GM18868 (cell line): ENCODE results near the gene CLMN.
"Not testable (repeated sequence)": the region's sequence is repeated elsewhere in the genome, so short reads cannot be mapped to it uniquely, and the experiment has no call there.

ENCODE experiments used
- ATAC-seq: cut with Tn5 transposase; IDR thresholded peaks from one replicate; pipeline ENCODE4 v1.9.1; 2021; ENCODE audit warnings: mild to moderate bottlenecking, moderate library complexity; ENCODE audit not compliant: unreplicated experiment

Gene CLMN

DNA sequence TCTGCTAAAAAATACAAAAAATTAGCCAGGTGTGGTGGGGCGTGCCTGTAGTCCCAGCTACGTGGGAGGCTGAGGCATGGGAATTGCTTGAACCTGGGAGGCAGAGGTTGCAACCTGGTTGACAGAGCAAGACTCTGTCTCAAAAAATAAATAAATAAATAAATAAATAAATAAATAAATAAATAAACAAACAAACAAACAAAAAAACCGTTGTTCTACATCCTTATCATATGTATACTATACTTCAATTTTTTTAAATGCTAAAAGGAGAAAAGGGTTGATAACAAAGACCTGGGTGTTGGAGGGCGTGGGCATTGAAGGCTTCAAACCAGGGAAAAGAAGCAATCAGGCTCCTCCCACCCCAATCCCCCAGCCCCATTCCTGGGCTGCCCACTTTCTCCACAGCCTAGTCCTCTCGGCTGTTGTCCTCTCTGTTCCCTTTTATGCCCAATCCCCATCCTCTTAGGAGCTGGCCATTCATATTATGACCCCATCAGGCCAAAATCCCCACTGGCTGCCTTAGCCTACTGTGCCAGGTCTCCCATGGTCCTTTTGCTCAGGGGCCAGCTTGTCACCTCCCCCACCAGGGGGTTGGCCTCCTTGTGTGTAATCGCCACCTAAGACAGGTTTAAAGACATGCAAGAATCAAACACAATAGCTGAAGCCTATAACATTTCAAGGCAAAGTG, 30.2 kb downstream of the CLMN start:
- ATAC-seq: no peak

DNA sequence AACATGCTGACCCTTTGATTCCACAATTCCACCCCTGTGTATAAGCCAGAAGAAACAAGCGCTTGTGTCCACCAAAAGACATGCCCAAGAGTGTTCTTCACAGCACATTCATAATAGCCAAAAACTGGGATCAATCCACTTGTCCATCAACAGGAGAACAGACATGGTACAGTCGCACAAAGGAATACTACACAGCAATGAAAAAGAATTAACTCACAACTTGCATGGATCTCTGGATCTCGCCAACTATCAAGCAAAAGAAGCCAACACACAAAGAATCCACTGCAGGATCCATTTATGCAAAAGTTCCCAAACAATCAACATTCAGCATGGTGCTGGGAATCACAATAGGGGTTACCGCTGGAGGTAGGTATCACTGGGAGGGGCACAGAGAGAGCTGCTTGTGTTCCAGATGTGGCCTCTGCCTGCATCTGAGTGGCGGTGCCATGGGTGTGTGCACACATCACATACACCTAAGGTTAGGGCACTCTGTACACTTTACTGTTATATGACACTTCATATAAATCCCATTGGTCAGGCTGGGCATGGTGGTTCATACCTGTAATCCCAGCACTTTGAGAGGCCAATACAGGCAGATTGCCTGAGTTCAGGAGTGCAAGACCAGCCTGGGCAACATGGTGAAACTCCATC, 30.9 kb downstream of the CLMN start:
- ATAC-seq: no peak

DNA sequence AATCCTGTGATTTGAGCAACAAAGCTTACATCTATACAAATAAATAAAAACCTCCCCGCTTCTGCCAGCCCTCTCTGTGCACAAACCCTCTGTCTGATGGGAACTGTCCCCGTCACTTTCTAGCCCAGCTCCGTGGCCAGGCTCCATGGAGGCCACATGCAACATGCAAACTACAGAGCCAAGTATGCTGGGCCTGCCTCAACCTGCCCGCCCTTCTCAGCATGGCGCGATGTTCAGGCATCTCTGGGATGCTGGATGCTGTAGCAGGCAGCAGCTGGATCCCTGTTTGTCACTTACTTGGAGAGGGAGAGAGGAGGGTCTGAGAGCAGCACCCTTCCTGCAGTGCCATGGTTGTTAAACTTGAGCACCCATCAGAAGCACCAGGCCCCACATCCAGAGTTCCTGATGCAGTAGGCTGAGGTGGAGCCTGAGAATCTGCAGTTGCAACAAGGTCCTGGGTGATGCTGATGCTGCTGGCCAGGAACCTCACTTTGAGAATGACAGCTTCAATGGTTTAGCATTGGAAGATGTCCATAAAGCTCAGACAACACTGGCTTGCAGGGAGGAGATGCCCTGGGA, 32.4 kb downstream of the CLMN start:
- no peak for ATAC-seq

DNA sequence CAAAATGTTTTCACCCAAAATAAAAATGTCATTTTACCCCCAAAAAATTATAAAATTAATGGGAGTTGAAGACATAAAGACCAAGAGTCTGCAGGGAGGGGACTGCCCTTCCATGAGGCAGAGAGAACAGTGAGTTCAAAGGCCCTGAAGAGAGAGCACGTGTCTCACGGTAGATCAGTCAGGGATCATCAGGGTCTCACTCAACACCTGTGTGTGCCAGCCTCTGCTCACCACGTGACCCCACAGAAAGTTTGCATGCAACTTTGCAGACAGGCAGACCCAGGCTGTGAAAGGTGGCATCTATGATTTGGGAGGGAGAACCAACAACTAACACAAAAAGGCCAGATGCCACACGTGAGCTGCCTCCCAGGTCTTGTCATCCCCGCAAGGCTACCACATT, 33.1 kb downstream of the CLMN start:
- no peak for ATAC-seq

- ATAC-seq: no peak
Observed at GRCh38 chr14:95285566-95285965, 34.1 kb downstream of the CLMN start.

DNA sequence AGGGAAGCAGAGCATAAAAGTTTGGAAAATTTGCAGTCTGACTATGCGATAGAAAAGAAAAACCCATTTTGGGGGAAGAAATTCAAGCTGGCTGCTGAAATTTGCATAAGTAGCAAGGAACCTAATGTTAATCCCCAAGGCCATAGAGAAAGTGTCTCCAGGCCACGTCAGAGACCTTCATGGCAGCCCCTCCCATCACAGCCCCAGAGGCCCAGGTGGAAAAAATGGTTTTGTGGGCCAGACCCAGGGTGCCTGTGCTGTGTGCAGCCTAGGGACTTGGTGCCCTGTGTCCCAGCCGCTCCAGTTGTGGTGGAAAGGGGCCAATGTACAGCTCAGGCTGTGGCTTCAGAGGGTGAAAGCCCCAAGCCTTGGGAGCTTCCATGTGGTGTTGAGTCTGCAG, 35.9 kb downstream of the CLMN start:
- not testable (repeated sequence) for ATAC-seq

- ATAC-seq: not testable (repeated sequence)
Observed at GRCh38 chr14:95282986-95283380, 36.7 kb downstream of the CLMN start.

GRCh38 chr14:95282354-95282985, 37.2 kb downstream of the CLMN start:
- ATAC-seq: no peak

DNA sequence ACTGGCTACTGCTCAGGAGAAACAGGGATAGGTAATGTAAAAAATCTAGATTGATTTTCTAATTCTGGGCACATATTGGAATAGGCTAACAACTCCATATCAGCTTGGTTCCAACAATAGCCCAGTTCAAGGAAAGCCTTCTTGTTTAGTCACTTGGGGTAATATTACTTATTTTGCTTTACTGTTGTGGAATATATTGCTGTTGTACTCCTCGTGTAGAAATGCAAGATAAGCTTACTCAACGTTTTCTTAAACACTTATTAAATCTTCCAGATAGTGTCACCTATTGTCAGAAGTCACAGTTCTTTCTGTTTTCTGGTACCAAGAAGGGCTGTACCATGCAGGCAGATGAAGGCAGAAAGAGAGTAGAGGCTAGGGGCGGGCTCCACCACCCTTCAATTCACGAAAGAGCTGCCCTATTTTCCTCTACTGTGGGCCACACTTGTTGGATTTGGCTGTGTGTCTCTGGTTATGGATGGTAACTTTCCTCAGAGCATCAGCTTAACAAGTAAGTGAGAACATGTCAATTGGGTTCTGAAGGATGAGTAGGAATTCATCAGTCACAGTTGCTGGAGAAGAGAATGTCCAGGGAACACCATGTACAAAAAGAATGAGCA, 38.0 kb downstream of the CLMN start:
- no peak for ATAC-seq

GRCh38 chr14:95275494-95275893, 44.2 kb downstream of the CLMN start:
- no peak for ATAC-seq

GRCh38 chr14:95274874-95275273, 44.8 kb downstream of the CLMN start:
- ATAC-seq: no peak

GRCh38 chr14:95274279-95274678, 45.4 kb downstream of the CLMN start:
- ATAC-seq: no peak

DNA sequence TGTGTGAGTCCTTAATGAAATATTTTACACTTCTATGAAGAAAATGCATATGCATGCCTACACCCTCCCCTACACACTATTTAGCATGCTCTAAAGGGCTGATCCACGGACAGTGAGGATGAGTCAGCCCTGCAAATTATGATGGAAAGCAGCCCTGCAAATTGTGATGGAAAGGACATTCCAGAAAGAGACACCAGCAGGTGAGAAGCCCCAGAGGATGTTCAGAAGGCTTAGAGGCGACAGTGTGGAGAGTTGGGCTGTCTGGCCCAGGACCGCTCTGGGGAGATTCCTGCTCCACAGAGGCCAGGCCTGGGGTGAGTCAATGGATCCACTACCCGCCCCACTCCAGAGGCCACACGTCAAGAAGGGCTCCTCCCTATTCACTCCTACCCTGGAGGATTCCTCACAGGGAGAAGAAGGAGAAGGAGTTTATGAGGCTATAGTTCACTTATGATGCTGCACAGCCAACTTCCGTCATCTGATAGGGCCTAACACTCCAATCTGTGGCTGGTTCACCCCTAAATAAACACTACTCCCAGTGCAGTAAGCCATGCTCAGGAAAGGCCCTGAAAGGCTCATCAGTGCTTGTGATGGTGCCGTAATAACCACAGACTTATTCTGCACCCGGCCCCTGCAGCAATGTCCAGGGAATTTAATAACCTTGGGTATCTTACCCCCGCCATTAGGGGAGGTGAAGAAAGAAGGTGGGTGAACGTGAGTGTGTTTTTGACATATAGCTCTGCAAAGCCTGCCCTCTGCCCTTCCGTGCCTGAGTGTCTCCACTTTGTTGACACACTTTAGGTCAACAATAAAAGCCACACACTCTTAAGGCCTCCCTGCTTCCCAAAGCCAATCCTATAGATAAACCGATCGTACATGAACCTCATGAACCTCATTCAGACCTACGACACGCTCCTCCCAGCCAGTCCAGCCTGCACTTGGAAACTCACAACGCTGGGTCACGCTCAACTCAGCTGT, 46.4 kb downstream of the CLMN start:
- ATAC-seq: no peak

DNA sequence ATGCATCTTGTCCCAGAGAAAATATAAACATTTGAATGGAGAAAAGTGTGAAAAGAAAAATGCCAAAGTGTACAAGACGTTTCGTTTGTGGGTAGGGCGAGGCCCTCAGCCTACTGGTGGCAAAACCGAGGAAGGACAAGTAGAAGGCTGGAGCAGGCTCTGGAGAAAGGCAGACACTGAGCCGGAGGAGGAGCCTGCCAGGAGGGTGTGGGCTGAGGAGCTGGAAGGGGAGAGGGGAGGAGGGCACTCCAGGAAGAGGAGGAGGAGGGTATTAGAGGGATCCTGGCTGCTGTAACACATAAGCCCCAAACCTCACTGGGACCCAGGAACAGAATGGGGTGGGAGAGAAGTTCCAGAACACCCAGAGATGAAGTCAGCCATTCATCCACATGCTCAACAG, 47.7 kb downstream of the CLMN start:
- ATAC-seq: no peak

- no peak for ATAC-seq
Observed at GRCh38 chr14:95270203-95270602, 49.5 kb downstream of the CLMN start.

- no peak for ATAC-seq
Observed at GRCh38 chr14:95269493-95269892, 50.2 kb downstream of the CLMN start.

DNA sequence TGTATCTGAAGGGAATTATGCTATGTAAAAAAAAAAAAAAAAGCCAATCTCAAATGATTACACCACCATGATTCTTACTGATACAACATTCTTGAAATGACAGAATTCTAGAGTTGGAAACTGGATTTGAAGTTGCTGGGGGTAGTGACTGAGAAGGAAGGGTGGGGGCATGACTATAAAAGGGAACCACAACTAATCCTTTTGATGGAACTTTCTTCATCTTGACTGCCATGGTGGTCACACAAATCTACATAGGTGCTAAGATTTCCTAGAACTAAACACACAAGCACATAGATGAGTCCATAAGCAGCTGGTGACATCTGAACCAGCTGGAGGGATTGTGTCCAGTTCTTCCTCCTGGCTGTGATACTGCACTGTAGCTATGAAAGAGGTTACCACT, 51.4 kb downstream of the CLMN start:
- no peak for ATAC-seq

DNA sequence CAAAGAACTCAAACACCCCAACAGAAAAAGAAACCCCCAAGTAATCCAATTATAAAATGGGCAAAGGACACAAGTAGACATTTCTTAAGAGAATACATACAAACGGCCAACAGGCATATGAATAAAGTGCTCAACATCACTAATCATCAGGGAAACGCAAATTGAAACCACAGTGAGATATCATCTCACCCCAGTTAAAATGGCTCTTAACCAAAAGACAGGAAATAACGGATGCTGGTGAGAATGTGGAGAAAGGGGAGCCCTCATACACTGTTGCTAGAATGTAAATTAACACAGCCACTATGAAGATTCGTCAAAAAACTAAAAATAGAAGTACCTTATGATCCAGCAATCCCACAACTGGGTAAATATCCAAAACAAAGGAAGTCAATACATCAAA, 52.4 kb downstream of the CLMN start:
- ATAC-seq: no peak

- ATAC-seq: peak; percentile 90
Observed at GRCh38 chr14:95265106-95266094, 54.3 kb downstream of the CLMN start.
